Measurements from ENCODE around the gene FRMD7.

FRMD7 gene

DNA sequence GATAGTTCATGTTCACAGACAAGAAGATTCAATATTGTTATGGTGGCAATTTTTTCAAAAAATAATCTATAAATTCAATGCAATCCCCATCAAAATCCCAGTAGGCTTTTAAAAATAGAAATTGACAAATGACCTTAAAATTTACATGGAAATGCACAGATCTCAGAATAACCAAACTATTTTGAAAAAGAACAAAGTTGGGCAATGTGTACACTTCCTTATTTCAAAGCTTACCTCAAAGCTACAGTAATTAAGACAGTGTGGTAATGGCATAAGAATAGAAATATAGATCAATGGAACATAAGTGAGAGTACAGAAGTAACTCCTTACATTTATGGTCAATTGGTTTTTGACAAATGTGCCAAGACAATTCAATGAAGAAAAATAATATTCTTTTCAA lies 39.0 kb downstream of the FRMD7 start:
- no peak for ATAC-seq

GRCh38 chrX:132086672-132087071 lies 41.1 kb downstream of the FRMD7 start:
- ATAC-seq, result no peak
- TF ChIP-seq ISL1 (CRISPR knock-in tag; IDR thresholded peaks at IDR 0.05) (peak; percentile 63), OSR1 (CRISPR knock-in tag; IDR thresholded peaks at IDR 0.05) (no peak)

More for the DNA sequence above, 39.0 kb downstream of the FRMD7 start:
- TF ChIP-seq GLIS3 (CRISPR knock-in tag; IDR thresholded peaks at IDR 0.05), result no peak
- TF ChIP-seq ZNF8 (CRISPR knock-in tag; IDR thresholded peaks at IDR 0.05), result no peak
- TF ChIP-seq ZFP30 (CRISPR knock-in tag; IDR thresholded peaks at IDR 0.05), result no peak
- TF ChIP-seq ESRRG (CRISPR knock-in tag; IDR thresholded peaks at IDR 0.05), result no peak
- TF ChIP-seq, protein P1, sequence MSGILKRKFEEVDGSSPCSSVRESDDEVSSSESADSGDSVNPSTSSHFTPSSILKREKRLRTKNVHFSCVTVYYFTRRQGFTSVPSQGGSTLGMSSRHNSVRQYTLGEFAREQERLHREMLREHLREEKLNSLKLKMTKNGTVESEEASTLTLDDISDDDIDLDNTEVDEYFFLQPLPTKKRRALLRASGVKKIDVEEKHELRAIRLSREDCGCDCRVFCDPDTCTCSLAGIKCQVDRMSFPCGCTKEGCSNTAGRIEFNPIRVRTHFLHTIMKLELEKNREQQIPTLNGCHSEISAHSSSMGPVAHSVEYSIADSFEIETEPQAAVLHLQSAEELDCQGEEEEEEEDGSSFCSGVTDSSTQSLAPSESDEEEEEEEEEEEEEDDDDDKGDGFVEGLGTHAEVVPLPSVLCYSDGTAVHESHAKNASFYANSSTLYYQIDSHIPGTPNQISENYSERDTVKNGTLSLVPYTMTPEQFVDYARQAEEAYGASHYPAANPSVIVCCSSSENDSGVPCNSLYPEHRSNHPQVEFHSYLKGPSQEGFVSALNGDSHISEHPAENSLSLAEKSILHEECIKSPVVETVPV (CRISPR knock-in tag; IDR thresholded peaks at IDR 0.05), result no peak
- TF ChIP-seq, protein P2, sequence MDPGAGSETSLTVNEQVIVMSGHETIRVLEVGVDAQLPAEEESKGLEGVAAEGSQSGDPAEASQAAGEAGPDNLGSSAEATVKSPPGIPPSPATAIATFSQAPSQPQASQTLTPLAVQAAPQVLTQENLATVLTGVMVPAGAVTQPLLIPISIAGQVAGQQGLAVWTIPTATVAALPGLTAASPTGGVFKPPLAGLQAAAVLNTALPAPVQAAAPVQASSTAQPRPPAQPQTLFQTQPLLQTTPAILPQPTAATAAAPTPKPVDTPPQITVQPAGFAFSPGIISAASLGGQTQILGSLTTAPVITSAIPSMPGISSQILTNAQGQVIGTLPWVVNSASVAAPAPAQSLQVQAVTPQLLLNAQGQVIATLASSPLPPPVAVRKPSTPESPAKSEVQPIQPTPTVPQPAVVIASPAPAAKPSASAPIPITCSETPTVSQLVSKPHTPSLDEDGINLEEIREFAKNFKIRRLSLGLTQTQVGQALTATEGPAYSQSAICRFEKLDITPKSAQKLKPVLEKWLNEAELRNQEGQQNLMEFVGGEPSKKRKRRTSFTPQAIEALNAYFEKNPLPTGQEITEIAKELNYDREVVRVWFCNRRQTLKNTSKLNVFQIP (CRISPR knock-in tag; IDR thresholded peaks at IDR 0.05; ENCODE audit: borderline replicate concordance, low read depth), result no peak
- TF ChIP-seq ZNF565 (CRISPR knock-in tag; conservative IDR thresholded peaks at IDR 0.05; ENCODE audit: low read depth), result no peak
- TF ChIP-seq ZNF70 (CRISPR knock-in tag; IDR thresholded peaks at IDR 0.05), result no peak
- no peak for TF ChIP-seq CSDC2 (CRISPR knock-in tag; IDR thresholded peaks at IDR 0.05)
- no peak for TF ChIP-seq RARB (CRISPR knock-in tag; IDR thresholded peaks at IDR 0.05)
- TF ChIP-seq CREB5 (CRISPR knock-in tag; IDR thresholded peaks at IDR 0.05; ENCODE audit: low read depth), result no peak

GRCh38 chrX:132085786-132086185 lies 42.0 kb downstream of the FRMD7 start:
- no peak for ATAC-seq
- TF ChIP-seq BACH2 (CRISPR knock-in tag; IDR thresholded peaks at IDR 0.05; ENCODE audit: borderline replicate concordance), result no peak
- no peak for TF ChIP-seq ZFP30 (CRISPR knock-in tag; IDR thresholded peaks at IDR 0.05)
- no peak for TF ChIP-seq TOX (CRISPR knock-in tag; IDR thresholded peaks at IDR 0.05; ENCODE audit: borderline replicate concordance)
- TF ChIP-seq ISL1 (CRISPR knock-in tag; IDR thresholded peaks at IDR 0.05), result no peak
- TF ChIP-seq ZFP3 (CRISPR knock-in tag; IDR thresholded peaks at IDR 0.05), result no peak
- TF ChIP-seq TSHZ2 (CRISPR knock-in tag; IDR thresholded peaks at IDR 0.05), result no peak
- TF ChIP-seq PPARA (CRISPR knock-in tag; IDR thresholded peaks at IDR 0.05; ENCODE audit: borderline replicate concordance), result no peak
- no peak for TF ChIP-seq CSDC2 (CRISPR knock-in tag; IDR thresholded peaks at IDR 0.05)
- no peak for TF ChIP-seq TCF4 (CRISPR knock-in tag; IDR thresholded peaks at IDR 0.05; ENCODE audit: borderline replicate concordance)
- no peak for TF ChIP-seq ESRRG (CRISPR knock-in tag; IDR thresholded peaks at IDR 0.05)
- no peak for TF ChIP-seq OSR1 (CRISPR knock-in tag; IDR thresholded peaks at IDR 0.05)
- TF ChIP-seq, protein P1 (CRISPR knock-in tag; IDR thresholded peaks at IDR 0.05), result no peak
- no peak for TF ChIP-seq CREB5 (CRISPR knock-in tag; IDR thresholded peaks at IDR 0.05; ENCODE audit: low read depth)
- TF ChIP-seq GLIS3 (CRISPR knock-in tag; IDR thresholded peaks at IDR 0.05), result no peak
- no peak for TF ChIP-seq ZNF565 (CRISPR knock-in tag; conservative IDR thresholded peaks at IDR 0.05; ENCODE audit: low read depth)
- TF ChIP-seq ARNTL (CRISPR knock-in tag; IDR thresholded peaks at IDR 0.05; ENCODE audit: borderline replicate concordance, low read depth), result no peak
- TF ChIP-seq, protein P2 (CRISPR knock-in tag; IDR thresholded peaks at IDR 0.05; ENCODE audit: borderline replicate concordance, low read depth), result no peak
- TF ChIP-seq RARB (CRISPR knock-in tag; IDR thresholded peaks at IDR 0.05), result no peak
